Heart left ventricle (tissue), 13 donors: ENCODE measurements around the gene PDZD11.

ENCODE experiments used
- CTCF ChIP-seq, 12 donors: fragments of 200-600 bp; sonication (generic) in 4 of 12; IDR thresholded peaks; one replicate each; pipeline versions ENCODE4 v1.5.0 to v1.8.0; 2018 to 2022; ENCODE audit warnings: antibody characterized with exemption in 12 of 12, mild to moderate bottlenecking in 5 of 12
- POLR2A ChIP-seq, 2 donors: fragments of 450-650 bp; IDR thresholded peaks; one replicate each; pipeline ENCODE4 v1.6.1; 2017; ENCODE audit warnings: antibody characterized with exemption in 2 of 2, mild to moderate bottlenecking in 2 of 2, moderate library complexity in 2 of 2
- donor health status: ischemic (EF 13 %, LVEDD 7.1; RV severe dilation, severe dysfunction).
- donor health status: DM: no; HTN: yes; CAD: no.
- donor health status: DM: no; HTN: no; CAD: no.
- donor health status: ischemic (EF 25% LVEDD 6.9; RV normal size, moderate dysfunction).
- donor health status: ischemic (EF 25% LVEDD 5.7; RV mildly dilated, moderate dysfunction).
- donor health status: ischemic (EF 35%, LVEDD 5.7; RV mildly dilated, moderate dysfunction).
- donor health status: nonischemic (EF 11% LVEDD 7.7; RV severe dilation, severe dysfunction).
- donor health status: DM: yes; HTN: yes; CAD: no.
- donor health status: PGD.
- donor health status: ischemic (EF 29% LVEDD 5.4; RV normal size, mild dysfunction).
- donor health status: nonischemic (EF 23%, LVEDD 6.1; RV moderate dilation, normal function).

GRCh38 chrX:70257423-70258288 lies 32.1 kb downstream of the PDZD11 start:
- no peak for TF ChIP-seq CTCF (IDR thresholded peaks at IDR 0.05)
- no peak for TF ChIP-seq POLR2A (IDR thresholded peaks at IDR 0.05)
